Measurements from ENCODE around the gene STIL. TPM values are rescaled to one million over a fixed set of nuclear protein-coding genes. Genes with fewer than 3 reads are reported as not detected.
"Not testable (repeated sequence)": the region's sequence is repeated elsewhere in the genome, so short reads cannot be mapped to it uniquely, and the experiment has no call there.

Gene STIL
- total RNA-seq, 1 experiment from 2014 or later: 29.4 TPM

DNA sequence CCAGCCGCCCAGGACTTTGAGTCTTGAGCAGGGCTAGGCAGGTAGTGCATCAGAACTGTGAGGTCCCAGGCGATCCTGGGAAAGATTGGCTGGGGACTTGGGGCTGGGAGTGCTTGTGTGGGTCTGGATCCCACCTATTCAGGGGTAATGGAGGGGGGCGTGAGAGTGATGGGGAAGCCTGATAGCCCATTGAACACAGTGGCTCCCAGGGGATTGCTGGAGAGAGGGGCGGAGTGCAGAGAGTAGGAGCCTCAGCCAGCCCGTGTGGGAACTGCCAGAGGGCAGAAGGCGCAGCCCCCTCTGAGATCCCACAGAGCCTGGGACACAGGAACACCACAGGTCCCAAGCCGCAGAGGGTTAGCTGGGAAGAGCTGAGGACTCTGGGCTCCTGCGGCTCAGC, 104.9 kb downstream of the STIL start:
- H3K27me3 ChIP-seq (ENCODE audit: low read length): no peaks in the 10 kb centered on the region
- no peaks in the 10 kb centered on the region for H4K20me1 ChIP-seq (ENCODE audit: insufficient read depth, low read depth, low read length)
- H3K27ac ChIP-seq (ENCODE audit: low read length): no peak overlapping the region
- H3K4me2 ChIP-seq (ENCODE audit: low read depth, low read length, poor library complexity, severe bottlenecking): no peak overlapping the region
- no peaks in the 10 kb centered on the region for H3K9me2 ChIP-seq (replicated peaks; ENCODE audit: insufficient read depth, low read length)
- H3K4me1 ChIP-seq (ENCODE audit: low read length): no peaks in the 10 kb centered on the region
- no peak for DNase-seq
- H3K4me3 ChIP-seq (ENCODE audit: low read length): no peak overlapping the region
- H3K9ac ChIP-seq (ENCODE audit: low read length): no peak overlapping the region
- no peaks in the 10 kb centered on the region for H3K36me3 ChIP-seq (ENCODE audit: insufficient read depth, low read length)
- no peak overlapping the region for H2AFZ ChIP-seq (ENCODE audit: low read length)
- no peaks in the 10 kb centered on the region for H3K9me3 ChIP-seq (ENCODE audit: low read length)
- H3K79me2 ChIP-seq (ENCODE audit: low read length): no peaks in the 10 kb centered on the region

GRCh38 chr1:47208374-47208850, 105.5 kb downstream of the STIL start:
- H3K4me2 ChIP-seq (ENCODE audit: low read depth, low read length, poor library complexity, severe bottlenecking): no peak overlapping the region
- H3K9me2 ChIP-seq (replicated peaks; ENCODE audit: insufficient read depth, low read length): no peaks in the 10 kb centered on the region
- no peaks in the 10 kb centered on the region for H3K79me2 ChIP-seq (ENCODE audit: low read length)
- no peaks in the 10 kb centered on the region for H3K27me3 ChIP-seq (ENCODE audit: low read length)
- no peak overlapping the region for H3K9ac ChIP-seq (ENCODE audit: low read length)
- H3K4me1 ChIP-seq (ENCODE audit: low read length): peaks cover 2% of the 10 kb centered on the region
- no peak overlapping the region for H3K4me3 ChIP-seq (ENCODE audit: low read length)
- H3K36me3 ChIP-seq (ENCODE audit: insufficient read depth, low read length): no peaks in the 10 kb centered on the region
- H3K27ac ChIP-seq (ENCODE audit: low read length): no peak overlapping the region
- H3K9me3 ChIP-seq (ENCODE audit: low read length): no peaks in the 10 kb centered on the region
- no peaks in the 10 kb centered on the region for H4K20me1 ChIP-seq (ENCODE audit: insufficient read depth, low read depth, low read length)
- no peak overlapping the region for H2AFZ ChIP-seq (ENCODE audit: low read length)
- no peak for DNase-seq

DNA sequence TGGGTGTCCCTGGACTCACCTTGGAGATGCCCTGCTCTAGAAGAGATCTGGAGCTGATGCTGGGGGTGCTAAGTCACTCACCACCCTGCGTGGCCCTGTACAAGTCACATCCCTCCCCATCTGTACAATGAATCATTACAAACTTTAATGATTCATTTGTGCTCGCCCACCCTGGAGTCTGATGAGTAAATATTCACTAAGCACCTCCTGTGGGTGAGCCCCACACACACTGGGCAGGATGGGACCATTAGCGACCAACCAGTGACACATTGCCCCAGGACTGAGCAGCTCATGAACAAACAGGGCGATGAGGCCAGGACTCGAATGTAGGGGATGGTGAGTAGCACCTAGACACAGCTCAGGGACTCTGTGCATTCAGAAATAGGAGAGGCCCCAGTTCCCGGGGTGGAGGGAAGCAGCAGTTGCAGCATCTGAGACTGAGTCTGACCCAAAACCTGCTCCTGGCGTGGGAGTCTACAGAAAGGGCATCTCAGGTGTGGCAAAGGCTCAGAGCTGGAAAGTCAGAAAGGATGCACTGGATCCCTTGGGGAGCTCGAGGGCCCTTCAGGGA, 106.1 kb downstream of the STIL start:
- Histone ChIP-seq H3K4me1 (ENCODE audit: low read length) (peaks cover 7% of the 10 kb centered on the region), H3K4me3 (ENCODE audit: low read length) (no peak overlapping the region), H3K27ac (ENCODE audit: low read length) (no peak overlapping the region), H3K79me2 (ENCODE audit: low read length) (no peaks in the 10 kb centered on the region), H3K4me2 (ENCODE audit: low read depth, low read length, poor library complexity, severe bottlenecking) (no peak overlapping the region), H3K9me2 (replicated peaks; ENCODE audit: insufficient read depth, low read length) (no peaks in the 10 kb centered on the region), H4K20me1 (ENCODE audit: insufficient read depth, low read depth, low read length) (no peaks in the 10 kb centered on the region), H3K27me3 (ENCODE audit: low read length) (no peaks in the 10 kb centered on the region), H3K9me3 (ENCODE audit: low read length) (no peaks in the 10 kb centered on the region), H3K9ac (ENCODE audit: low read length) (no peak overlapping the region), H2AFZ (ENCODE audit: low read length) (no peak overlapping the region), H3K36me3 (ENCODE audit: insufficient read depth, low read length) (no peaks in the 10 kb centered on the region)
- DNase-seq: no peak

- no peaks in the 10 kb centered on the region for H3K79me2 ChIP-seq (ENCODE audit: low read length)
- no peaks in the 10 kb centered on the region for H3K36me3 ChIP-seq (ENCODE audit: insufficient read depth, low read length)
- H3K4me3 ChIP-seq (ENCODE audit: low read length): no peak overlapping the region
- H3K27me3 ChIP-seq (ENCODE audit: low read length): no peaks in the 10 kb centered on the region
- no peak overlapping the region for H3K4me2 ChIP-seq (ENCODE audit: low read depth, low read length, poor library complexity, severe bottlenecking)
- no peaks in the 10 kb centered on the region for H3K9me2 ChIP-seq (replicated peaks; ENCODE audit: insufficient read depth, low read length)
- H3K9me3 ChIP-seq (ENCODE audit: low read length): no peaks in the 10 kb centered on the region
- no peak overlapping the region for H3K9ac ChIP-seq (ENCODE audit: low read length)
- H3K4me1 ChIP-seq (ENCODE audit: low read length): peaks cover 7% of the 10 kb centered on the region
- H2AFZ ChIP-seq (ENCODE audit: low read length): no peak overlapping the region
- no peaks in the 10 kb centered on the region for H4K20me1 ChIP-seq (ENCODE audit: insufficient read depth, low read depth, low read length)
- no peak for DNase-seq
- H3K27ac ChIP-seq (ENCODE audit: low read length): no peak overlapping the region
Measured at GRCh38 chr1:47205918-47206317, 108.0 kb downstream of the STIL start.

DNA sequence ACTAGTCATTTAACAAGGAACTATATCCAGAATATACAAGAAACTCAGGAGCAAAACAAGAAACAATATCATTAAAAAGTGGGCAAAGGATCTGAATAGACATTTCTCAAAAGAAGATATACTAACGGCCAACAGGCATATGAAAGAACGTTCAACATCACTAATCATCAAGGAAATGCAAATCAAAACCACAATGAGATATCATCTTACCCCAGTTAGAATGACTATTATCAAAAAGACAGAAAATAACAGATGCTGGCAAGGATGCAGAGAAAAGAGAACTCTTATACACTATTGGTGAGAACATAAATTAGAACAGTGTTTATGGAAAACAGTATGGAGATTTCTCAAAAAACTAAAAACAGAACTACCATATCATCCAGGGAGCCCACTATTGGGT, 110.4 kb downstream of the STIL start:
- H3K36me3 ChIP-seq (ENCODE audit: insufficient read depth, low read length); H2AFZ ChIP-seq (ENCODE audit: low read length); DNase-seq; H4K20me1 ChIP-seq (ENCODE audit: insufficient read depth, low read depth, low read length); H3K9me3 ChIP-seq (ENCODE audit: low read length); H3K4me2 ChIP-seq (ENCODE audit: low read depth, low read length, poor library complexity, severe bottlenecking); H3K4me3 ChIP-seq (ENCODE audit: low read length); H3K27me3 ChIP-seq (ENCODE audit: low read length); H3K4me1 ChIP-seq (ENCODE audit: low read length); H3K9ac ChIP-seq (ENCODE audit: low read length); H3K27ac ChIP-seq (ENCODE audit: low read length); H3K9me2 ChIP-seq (replicated peaks; ENCODE audit: insufficient read depth, low read length); H3K79me2 ChIP-seq (ENCODE audit: low read length): not testable (repeated sequence)

DNA sequence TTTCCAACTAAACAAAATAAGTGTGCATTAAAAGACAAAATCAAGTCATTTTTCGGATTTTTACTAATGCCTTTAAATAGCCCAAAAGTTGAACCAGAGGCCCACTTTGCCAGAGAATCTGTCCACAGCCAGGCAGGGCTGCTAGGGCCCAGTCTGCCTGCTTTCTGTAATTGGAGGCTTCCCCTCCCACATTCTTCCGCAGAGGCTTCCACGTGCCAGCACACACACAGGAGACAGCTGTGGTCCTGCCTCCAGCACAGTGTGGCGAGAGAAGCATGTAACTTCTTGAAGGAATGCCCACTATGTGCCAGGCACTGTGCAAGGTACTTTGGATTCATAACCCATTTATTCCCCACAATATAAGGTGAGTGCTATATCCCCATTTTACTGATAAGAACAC, 112.8 kb downstream of the STIL start:
- Histone ChIP-seq H3K9me2 (replicated peaks; ENCODE audit: insufficient read depth, low read length) (no peaks in the 10 kb centered on the region), H3K27ac (ENCODE audit: low read length) (no peak overlapping the region), H3K27me3 (ENCODE audit: low read length) (no peaks in the 10 kb centered on the region), H4K20me1 (ENCODE audit: insufficient read depth, low read depth, low read length) (no peaks in the 10 kb centered on the region), H3K9ac (ENCODE audit: low read length) (no peak overlapping the region), H3K36me3 (ENCODE audit: insufficient read depth, low read length) (no peaks in the 10 kb centered on the region), H3K79me2 (ENCODE audit: low read length) (no peaks in the 10 kb centered on the region), H3K9me3 (ENCODE audit: low read length) (no peaks in the 10 kb centered on the region), H3K4me1 (ENCODE audit: low read length) (peaks cover 7% of the 10 kb centered on the region), H2AFZ (ENCODE audit: low read length) (no peak overlapping the region), H3K4me2 (ENCODE audit: low read depth, low read length, poor library complexity, severe bottlenecking) (no peak overlapping the region), H3K4me3 (ENCODE audit: low read length) (no peak overlapping the region)
- DNase-seq: no peak

Other genes with a start within 250 kb of the STIL start
- gene CYP4Z1, start 246.9 kb downstream of the STIL start, total RNA-seq (2014; rRNA removed; shearing (Covaris generic); ENCODE audit: low replicate concordance): not detected in 2 replicates
- gene CYP4A22, start 176.7 kb downstream of the STIL start, total RNA-seq (2014; rRNA removed; shearing (Covaris generic); ENCODE audit: low replicate concordance): not detected in 2 replicates
- not detected in 2 replicates for gene PDZK1IP1, start 124.1 kb downstream of the STIL start, total RNA-seq (2014; rRNA removed; shearing (Covaris generic); ENCODE audit: low replicate concordance)
- not detected in 2 replicates for gene TAL1, start 81.9 kb downstream of the STIL start, total RNA-seq (2014; rRNA removed; shearing (Covaris generic); ENCODE audit: low replicate concordance)
- 78.5 and 166 TPM in 2 replicates for gene CMPK1, start 19.6 kb upstream of the STIL start, total RNA-seq (2014; rRNA removed; shearing (Covaris generic); ENCODE audit: low replicate concordance)
- not detected in 2 replicates for gene FOXE3, start 102.1 kb upstream of the STIL start, total RNA-seq (2014; rRNA removed; shearing (Covaris generic); ENCODE audit: low replicate concordance)
- 0.07 and 0.51 TPM in 2 replicates for gene FOXD2, start 123.9 kb upstream of the STIL start, total RNA-seq (2014; rRNA removed; shearing (Covaris generic); ENCODE audit: low replicate concordance)